Left hindlimb (tissue), 1 donor: ENCODE measurements around the gene EIF4A3.
"Not testable (repeated sequence)": the region's sequence is repeated elsewhere in the genome, so short reads cannot be mapped to it uniquely, and the experiment has no call there.

Experiments used
- DNase-seq: peaks from one replicate; pipeline ENCODE4 v3.0.0-alpha.2; 2018

The EIF4A3 gene

GRCh38 chr17:80099291-80100034 lies 47.5 kb downstream of the EIF4A3 start:
- DNase-seq, result no peak

GRCh38 chr17:80097844-80098691 lies 48.9 kb downstream of the EIF4A3 start:
- DNase-seq, result no peak

- DNase-seq, result no peak
Measured at GRCh38 chr17:80097127-80097621, 49.8 kb downstream of the EIF4A3 start.

- no peak for DNase-seq
Measured at GRCh38 chr17:80096561-80097021, 50.3 kb downstream of the EIF4A3 start.

- no peak for DNase-seq
Measured at GRCh38 chr17:80095844-80096475, 51.0 kb downstream of the EIF4A3 start.

GRCh38 chr17:80095038-80095843 lies 51.7 kb downstream of the EIF4A3 start:
- DNase-seq, result no peak

- DNase-seq, result no peak
Measured at GRCh38 chr17:80092959-80093358, 54.0 kb downstream of the EIF4A3 start.

GRCh38 chr17:80091376-80091775 lies 55.6 kb downstream of the EIF4A3 start:
- DNase-seq, result no peak

- not testable (repeated sequence) for DNase-seq
Measured at GRCh38 chr17:80090164-80090563, 56.8 kb downstream of the EIF4A3 start.

- no peak for DNase-seq
Measured at GRCh38 chr17:80089762-80090161, 57.2 kb downstream of the EIF4A3 start.

GRCh38 chr17:80087346-80088265 lies 59.3 kb downstream of the EIF4A3 start:
- no peak for DNase-seq

GRCh38 chr17:80086616-80087015 lies 60.3 kb downstream of the EIF4A3 start:
- no peak for DNase-seq

- no peak for DNase-seq
Measured at GRCh38 chr17:80086081-80086480, 60.8 kb downstream of the EIF4A3 start.

GRCh38 chr17:80084773-80085172 lies 62.2 kb downstream of the EIF4A3 start:
- DNase-seq, result no peak
